ENCODE data around the gene P2RY1.
A peak's percentile ranks its signal among the peaks of the same experiment; 100 is the strongest.

P2RY1 gene

GRCh38 chr3:152828075-152828840 lies 6.7 kb upstream of the P2RY1 start:
- H3K27ac ChIP-seq, result peak overlapping the region; percentile 90
- no peak for TF ChIP-seq CTCF (conservative IDR thresholded peaks at IDR 0.05)

GRCh38 chr3:152830245-152830644 lies 4.7 kb upstream of the P2RY1 start:
- peak overlapping the region; percentile 90 for H3K27ac ChIP-seq
- TF ChIP-seq CTCF (conservative IDR thresholded peaks at IDR 0.05), result no peak

GRCh38 chr3:152832046-152832445 lies 2.9 kb upstream of the P2RY1 start:
- no peak overlapping the region for H3K27ac ChIP-seq
- TF ChIP-seq CTCF (conservative IDR thresholded peaks at IDR 0.05), result no peak

DNA sequence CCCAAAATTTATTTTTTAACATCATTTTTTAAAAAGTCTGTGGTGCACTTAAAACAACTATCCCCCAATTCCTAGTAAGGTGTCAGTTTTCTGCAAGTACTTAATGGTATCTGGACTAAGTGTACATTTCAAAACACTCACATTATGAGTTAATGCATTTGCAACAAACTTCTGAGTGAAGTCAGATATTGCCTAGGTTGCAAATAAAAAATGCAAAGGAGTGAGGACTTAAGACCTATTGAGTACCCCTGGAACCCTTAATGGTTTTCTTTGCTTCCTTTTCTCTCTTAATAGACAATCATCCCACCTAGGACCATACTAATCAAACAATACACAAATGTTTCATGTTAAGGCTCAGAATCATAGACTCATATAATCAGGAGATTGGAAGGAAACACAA lies 1.8 kb upstream of the P2RY1 start:
- no peak overlapping the region for H3K27ac ChIP-seq
- TF ChIP-seq CTCF (conservative IDR thresholded peaks at IDR 0.05), result no peak

DNA sequence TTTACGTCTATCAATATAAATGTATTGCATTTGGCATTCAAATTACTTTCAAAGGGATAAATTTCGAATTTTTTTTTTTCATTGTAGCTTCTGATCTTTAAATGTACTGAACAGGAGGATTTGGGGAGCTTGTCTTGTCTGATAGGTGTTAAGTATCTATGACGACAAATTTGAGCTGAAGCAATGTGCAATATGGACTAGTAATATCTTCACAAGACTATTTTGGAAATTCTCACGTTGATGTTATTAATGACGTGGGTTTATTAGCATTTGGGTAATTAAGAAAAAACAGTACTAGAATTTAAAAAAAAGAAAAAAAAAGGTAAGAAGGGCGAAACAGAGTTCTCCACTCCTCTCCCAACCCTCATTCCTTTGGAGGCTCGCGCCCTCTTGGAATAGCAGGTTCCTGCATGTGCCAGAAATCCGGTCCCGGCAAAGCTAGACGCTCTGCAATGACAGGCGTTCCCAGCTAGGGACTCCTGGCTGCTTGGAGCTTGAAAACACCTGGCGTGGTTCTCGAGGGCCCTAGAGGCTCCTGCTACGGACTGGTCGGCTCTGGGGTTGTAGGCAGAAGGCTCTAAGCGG lies 648 bp upstream of the P2RY1 start:
- peak overlapping the region; percentile 93 for H3K27ac ChIP-seq
- no peak; the same call in 1 of the 2 replicates for TF ChIP-seq CTCF (conservative IDR thresholded peaks at IDR 0.05)

DNA sequence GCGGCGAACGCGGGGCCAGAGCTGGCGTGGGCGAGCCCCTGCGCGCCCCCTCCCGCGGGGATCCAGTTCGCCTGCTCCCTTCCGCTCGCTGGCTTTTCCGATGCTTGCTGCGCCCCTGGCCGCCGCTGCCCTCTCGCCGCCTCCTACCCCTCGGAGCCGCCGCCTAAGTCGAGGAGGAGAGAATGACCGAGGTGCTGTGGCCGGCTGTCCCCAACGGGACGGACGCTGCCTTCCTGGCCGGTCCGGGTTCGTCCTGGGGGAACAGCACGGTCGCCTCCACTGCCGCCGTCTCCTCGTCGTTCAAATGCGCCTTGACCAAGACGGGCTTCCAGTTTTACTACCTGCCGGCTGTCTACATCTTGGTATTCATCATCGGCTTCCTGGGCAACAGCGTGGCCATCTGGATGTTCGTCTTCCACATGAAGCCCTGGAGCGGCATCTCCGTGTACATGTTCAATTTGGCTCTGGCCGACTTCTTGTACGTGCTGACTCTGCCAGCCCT lies 721 bp downstream of the P2RY1 start:
- TF ChIP-seq CTCF (conservative IDR thresholded peaks at IDR 0.05), result peak; percentile 29
- H3K27ac ChIP-seq, result peak overlapping the region; percentile 93

DNA sequence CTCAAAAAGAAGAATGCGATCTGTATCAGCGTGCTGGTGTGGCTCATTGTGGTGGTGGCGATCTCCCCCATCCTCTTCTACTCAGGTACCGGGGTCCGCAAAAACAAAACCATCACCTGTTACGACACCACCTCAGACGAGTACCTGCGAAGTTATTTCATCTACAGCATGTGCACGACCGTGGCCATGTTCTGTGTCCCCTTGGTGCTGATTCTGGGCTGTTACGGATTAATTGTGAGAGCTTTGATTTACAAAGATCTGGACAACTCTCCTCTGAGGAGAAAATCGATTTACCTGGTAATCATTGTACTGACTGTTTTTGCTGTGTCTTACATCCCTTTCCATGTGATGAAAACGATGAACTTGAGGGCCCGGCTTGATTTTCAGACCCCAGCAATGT lies 1.3 kb downstream of the P2RY1 start:
- peak overlapping the region; percentile 93 for H3K27ac ChIP-seq
- no peak for TF ChIP-seq CTCF (conservative IDR thresholded peaks at IDR 0.05)
